ENCODE measurements around the gene STK11.

Gene STK11

GRCh38 chr19:1275976-1276627 lies 70.5 kb downstream of the STK11 start:
- intact Hi-C loops (cut with DNase I; ENCODE audit: low total_unique reads): loop anchor here (5.0 kb wide), 1 partner anchor 126 kb away; the partner anchor contains the start of gene GAMT
- H3K27me3 ChIP-seq: no peaks in the 10 kb centered on the region
- H3K4me3 ChIP-seq: peak overlapping the region; percentile 62 to 71
- no peak for DNase-seq
- TF ChIP-seq CTCF (IDR thresholded peaks at IDR 0.05): no peak
- H3K9me3 ChIP-seq: no peaks in the 10 kb centered on the region
- peak overlapping the region; percentile 91 to 94 for H3K27ac ChIP-seq
- H3K36me3 ChIP-seq: peaks cover 42 to 70% (median 50%) of the 10 kb centered on the region in 3 donors
- peaks cover 13 to 56% (median 50%) of the 10 kb centered on the region in 4 donors for H3K4me1 ChIP-seq

GRCh38 chr19:1276628-1277022 lies 71.0 kb downstream of the STK11 start:
- Histone ChIP-seq H3K36me3 (peaks cover 36 to 65% (median 45%) of the 10 kb centered on the region in 3 donors), H3K4me3 (peak overlapping the region; percentile 62 to 71), H3K9me3 (no peaks in the 10 kb centered on the region), H3K27me3 (no peaks in the 10 kb centered on the region), H3K27ac (peak overlapping the region; percentile 91 to 94), H3K4me1 (peaks cover 13 to 51% (median 45%) of the 10 kb centered on the region in 4 donors)
- intact Hi-C loops (cut with DNase I; ENCODE audit: low total_unique reads): loop anchor here (5.0 kb wide), 1 partner anchor 126 kb away; the partner anchor contains the start of gene GAMT
- TF ChIP-seq CTCF (IDR thresholded peaks at IDR 0.05): no peak
- DNase-seq: no peak

- DNase-seq: no peak
- H3K4me1 ChIP-seq: peaks cover 13 to 46% (median 40%) of the 10 kb centered on the region in 4 donors
- no peak for TF ChIP-seq CTCF (IDR thresholded peaks at IDR 0.05)
These were observed 71.5 kb downstream of the STK11 start for GRCh38 chr19:1277061-1277460.

More at GRCh38 chr19:1277061-1277460, 71.5 kb downstream of the STK11 start:
- Histone ChIP-seq H3K27ac (no peak overlapping the region), H3K9me3 (no peaks in the 10 kb centered on the region), H3K36me3 (peaks cover 32 to 61% (median 40%) of the 10 kb centered on the region in 3 donors), H3K27me3 (no peaks in the 10 kb centered on the region), H3K4me3 (no peak overlapping the region)
- intact Hi-C loops (cut with DNase I; ENCODE audit: low total_unique reads): loop anchor here (5.0 kb wide), 1 partner anchor 125 kb away; the partner anchor contains the start of gene GAMT
